Spleen (tissue), 7 donors: ENCODE measurements around the gene SPIRE2.

Experiments used
- CTCF ChIP-seq, 11 experiments: fragments of 200-600 bp in 7 of 11; fragments of 450-650 bp in 4 of 11; sonication (generic) in 4 of 11; IDR thresholded peaks in 8 of 11; conservative IDR thresholded peaks in 3 of 11; 1 replicate in 7 of 11; 2 replicates in 4 of 11; pipeline versions ENCODE4 v1.4.0 to v1.8.0; 2016 to 2021; ENCODE audit warnings: antibody characterized with exemption in 11 of 11, inconsistent platforms in 4 of 11, mild to moderate bottlenecking in 1 of 11
- POLR2A ChIP-seq, 3 donors: fragments of 450-650 bp; IDR thresholded peaks; one replicate each; pipeline ENCODE4 v1.5.1; 2017; ENCODE audit warnings: antibody characterized with exemption in 3 of 3, mild to moderate bottlenecking in 1 of 3
- POLR2AphosphoS5 ChIP-seq, 3 donors: sonication (generic); formaldehyde crosslinking; IDR thresholded peaks; one replicate each; pipeline ENCODE4 v1.5.1; 2017; ENCODE audit warnings: antibody characterized with exemption in 3 of 3
- donor health status: DM: no; HTN: no; CAD: no; lungs with moderate emphysema.
- donor health status: DM: no; HTN: no; CAD: no.
- donor health status: DM: no; HTN: no; CAD: no.

DNA sequence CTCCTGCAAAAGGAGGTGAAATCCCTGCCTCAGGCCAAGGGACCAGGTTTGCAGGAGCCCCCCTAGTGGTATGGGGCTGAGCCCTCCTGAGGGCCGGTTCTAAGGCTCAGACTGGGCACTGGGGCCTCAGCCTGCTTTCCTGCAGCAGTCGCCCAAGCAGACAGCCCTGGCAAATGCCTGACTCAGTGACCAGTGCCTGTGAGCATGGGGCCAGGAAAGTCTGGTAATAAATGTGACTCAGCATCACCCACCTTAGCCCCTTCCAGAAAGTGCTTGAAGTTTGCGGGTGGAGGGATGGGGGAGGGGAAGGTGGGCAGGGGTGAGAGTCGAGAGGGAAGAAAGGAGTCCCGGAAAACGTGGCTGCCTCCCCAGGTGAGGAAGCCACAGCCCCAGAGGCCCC, 92.4 kb downstream of the SPIRE2 start:
- no peak for TF ChIP-seq CTCF (IDR thresholded peaks at IDR 0.05 in 8 of 11, conservative IDR thresholded peaks at IDR 0.05 in 3 of 11)
- TF ChIP-seq POLR2A (IDR thresholded peaks at IDR 0.05): no peak
- TF ChIP-seq POLR2AphosphoS5 (IDR thresholded peaks at IDR 0.05): no peak
